HEK293 (cell line): ENCODE results near the gene ABT1.

ENCODE experiments used
- CTCF ChIA-PET: fragments of 350-600 bp; formaldehyde crosslinking; extraction: SDS; loops from one replicate; lab custom pipeline; 2021; ENCODE audit warnings: antibody characterized with exemption; lab: Yijun Ruan, JAX
- POLR2A ChIA-PET: fragments of 300-600 bp; formaldehyde crosslinking; extraction: SDS; loops from one replicate; lab custom pipeline; 2020; ENCODE audit warnings: antibody characterized with exemption, inconsistent platforms; lab: Yijun Ruan, JAX
- H3K27ac ChIP-seq: fragments of 200-500 bp; sonication (Bioruptor generic); 2 replicates; pipeline ENCODE4 v1.5.1; 2014; ENCODE audit warnings: low read depth, low read length, control low read depth, inconsistent platforms; ENCODE audit errors: extremely low read depth
- H3K36me3 ChIP-seq, 2 experiments: fragments of 200-500 bp in 1 of 2; sonication (Bioruptor generic) in 1 of 2; 1 replicate in 1 of 2; 2 replicates in 1 of 2; pipeline ENCODE4 v1.5.1; 2014 to 2017; ENCODE audit warnings: inconsistent platforms in 2 of 2, low read length in 2 of 2; ENCODE audit not compliant: control insufficient read depth in 2 of 2, insufficient read depth in 1 of 2
- H3K4me1 ChIP-seq: fragments of 200-500 bp; sonication (Bioruptor generic); 2 replicates; pipeline ENCODE4 v1.5.1; 2014; ENCODE audit warnings: mild to moderate bottlenecking, low read length, inconsistent platforms; ENCODE audit not compliant: control insufficient read depth, insufficient read depth
- H3K4me3 ChIP-seq: 2 replicates; pipeline ENCODE4 v1.5.1; 2011; ENCODE audit warnings: low read depth, mild to moderate bottlenecking, control low read depth, low read length, moderate library complexity
- H3K9me3 ChIP-seq: fragments of 200-500 bp; sonication (Bioruptor generic); 2 replicates; pipeline ENCODE4 v1.5.1; 2014; ENCODE audit warnings: low read depth, low read length, inconsistent platforms; ENCODE audit not compliant: control insufficient read depth, insufficient read depth
- BCL11A ChIP-seq: fragments of 450-650 bp; formaldehyde crosslinking; IDR thresholded peaks from 2 replicates; pipeline ENCODE4 v1.5.1; 2016; ENCODE audit warnings: low read depth, missing biosample characterization, missing genetic modification characterization
- GFI1B ChIP-seq: fragments of 450-650 bp; formaldehyde crosslinking; IDR thresholded peaks from 2 replicates; pipeline ENCODE4 v1.5.1; 2016; ENCODE audit warnings: missing biosample characterization, missing genetic modification characterization
- KLF1 ChIP-seq: fragments of 450-650 bp; formaldehyde crosslinking; IDR thresholded peaks from 2 replicates; pipeline ENCODE4 v1.5.1; 2016; ENCODE audit warnings: missing biosample characterization, missing genetic modification characterization
- KLF17 ChIP-seq: fragments of 450-650 bp; formaldehyde crosslinking; IDR thresholded peaks from 2 replicates; pipeline ENCODE4 v1.5.1; 2016; ENCODE audit warnings: missing biosample characterization, missing genetic modification characterization
- KLF8 ChIP-seq: fragments of 450-650 bp; formaldehyde crosslinking; IDR thresholded peaks from 2 replicates; pipeline ENCODE4 v1.5.1; 2016; ENCODE audit warnings: missing biosample characterization, missing genetic modification characterization
- OVOL3 ChIP-seq: fragments of 450-650 bp; formaldehyde crosslinking; IDR thresholded peaks from 2 replicates; pipeline ENCODE4 v1.5.1; 2016; ENCODE audit warnings: missing biosample characterization, missing genetic modification characterization
- REPIN1 ChIP-seq: fragments of 450-650 bp; formaldehyde crosslinking; IDR thresholded peaks from 2 replicates; pipeline ENCODE4 v1.5.1; 2017; ENCODE audit warnings: missing biosample characterization, missing genetic modification characterization, low read depth
- SCRT1 ChIP-seq: fragments of 450-650 bp; formaldehyde crosslinking; IDR thresholded peaks from 2 replicates; pipeline ENCODE4 v1.5.1; 2016; ENCODE audit warnings: missing biosample characterization, missing genetic modification characterization, borderline replicate concordance
- SP3 ChIP-seq: fragments of 450-650 bp; formaldehyde crosslinking; IDR thresholded peaks from 2 replicates; pipeline ENCODE4 v1.5.1; 2016; ENCODE audit warnings: missing biosample characterization, missing genetic modification characterization
- ZBTB17 ChIP-seq: fragments of 450-650 bp; formaldehyde crosslinking; IDR thresholded peaks from 2 replicates; pipeline ENCODE4 v1.5.1; 2016; ENCODE audit warnings: missing biosample characterization, missing genetic modification characterization
- ZBTB20 ChIP-seq: fragments of 450-650 bp; formaldehyde crosslinking; IDR thresholded peaks from 2 replicates; pipeline ENCODE4 v1.5.1; 2016; ENCODE audit warnings: missing biosample characterization, missing genetic modification characterization
- ZFP3 ChIP-seq: fragments of 450-650 bp; formaldehyde crosslinking; IDR thresholded peaks from 2 replicates; pipeline ENCODE4 v1.5.1; 2016; ENCODE audit warnings: low read depth, missing biosample characterization, missing genetic modification characterization
- ZFP37 ChIP-seq: fragments of 450-650 bp; formaldehyde crosslinking; IDR thresholded peaks from 2 replicates; pipeline ENCODE4 v1.5.1; 2016; ENCODE audit warnings: missing biosample characterization, missing genetic modification characterization
- ZNF10 ChIP-seq: fragments of 450-650 bp; formaldehyde crosslinking; IDR thresholded peaks from 2 replicates; pipeline ENCODE4 v1.5.1; 2017; ENCODE audit warnings: missing biosample characterization, missing genetic modification characterization
- ZNF302 ChIP-seq: fragments of 450-650 bp; formaldehyde crosslinking; IDR thresholded peaks from 2 replicates; pipeline ENCODE4 v1.5.1; 2016; ENCODE audit warnings: missing biosample characterization, missing genetic modification characterization, low read depth
- ZNF433 ChIP-seq: fragments of 450-650 bp; formaldehyde crosslinking; IDR thresholded peaks from 2 replicates; pipeline ENCODE4 v1.5.1; 2016; ENCODE audit warnings: missing biosample characterization, missing genetic modification characterization, low read depth
- ZNF449 ChIP-seq: fragments of 450-650 bp; formaldehyde crosslinking; IDR thresholded peaks from 2 replicates; pipeline ENCODE4 v1.5.1; 2017; ENCODE audit warnings: missing biosample characterization, mild to moderate bottlenecking, missing genetic modification characterization, moderate library complexity
- ZNF521 ChIP-seq: fragments of 450-650 bp; formaldehyde crosslinking; IDR thresholded peaks from 2 replicates; pipeline ENCODE4 v1.5.1; 2017; ENCODE audit warnings: missing biosample characterization, mild to moderate bottlenecking, missing genetic modification characterization
- ZNF530 ChIP-seq: fragments of 450-650 bp; formaldehyde crosslinking; IDR thresholded peaks from 2 replicates; pipeline ENCODE4 v1.5.1; 2016; ENCODE audit warnings: low read depth, missing biosample characterization, missing genetic modification characterization
- ZNF548 ChIP-seq: fragments of 450-650 bp; formaldehyde crosslinking; IDR thresholded peaks from 2 replicates; pipeline ENCODE4 v1.5.1; 2016; ENCODE audit warnings: missing biosample characterization, missing genetic modification characterization
- ZNF624 ChIP-seq: fragments of 450-650 bp; formaldehyde crosslinking; IDR thresholded peaks from 2 replicates; pipeline ENCODE4 v1.5.1; 2017; ENCODE audit warnings: missing biosample characterization, missing genetic modification characterization
- ZNF629 ChIP-seq: fragments of 450-650 bp; formaldehyde crosslinking; IDR thresholded peaks from 2 replicates; pipeline ENCODE4 v1.5.1; 2017; ENCODE audit warnings: missing biosample characterization, missing genetic modification characterization
- ZNF654 ChIP-seq: fragments of 450-650 bp; formaldehyde crosslinking; IDR thresholded peaks from 2 replicates; pipeline ENCODE4 v1.5.1; 2016; ENCODE audit warnings: low read depth, missing biosample characterization, missing genetic modification characterization
- TF ChIP-seq, protein P1 (sequence below): fragments of 450-650 bp; formaldehyde crosslinking; IDR thresholded peaks from 2 replicates; pipeline ENCODE4 v1.5.1; 2016; ENCODE audit warnings: missing biosample characterization, missing genetic modification characterization
- TF ChIP-seq, protein P2 (sequence below): fragments of 450-650 bp; formaldehyde crosslinking; conservative IDR thresholded peaks from 2 replicates; pipeline ENCODE4 v1.5.1; 2016; ENCODE audit warnings: low read depth, missing biosample characterization, missing genetic modification characterization

ABT1 gene

DNA sequence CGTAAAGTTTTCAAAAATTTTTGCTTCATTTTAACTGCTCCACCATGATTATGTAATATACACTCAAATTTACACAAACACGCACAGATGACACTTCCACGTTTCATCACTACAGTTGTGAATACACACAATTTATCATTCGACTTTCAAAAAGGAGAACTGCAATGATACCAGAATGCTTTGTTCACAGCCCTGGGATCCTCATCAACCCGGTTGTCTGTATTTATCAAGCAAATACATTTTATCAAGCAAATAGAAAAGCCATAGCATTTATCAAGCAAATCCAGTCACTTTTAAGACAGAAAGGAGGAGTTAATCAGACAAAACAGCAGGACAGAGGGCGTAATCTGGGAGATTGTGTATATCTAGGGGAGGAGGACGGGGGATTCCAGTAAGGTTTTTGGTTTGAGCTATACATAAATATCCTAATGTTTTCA is 20.3 kb upstream of the ABT1 start:
- Histone ChIP-seq H3K4me3 (peak overlapping the region; percentile 34), H3K4me1 (no peaks in the 10 kb centered on the region), H3K27ac (no peak overlapping the region), H3K9me3 (no peaks in the 10 kb centered on the region), H3K36me3 (no peaks in the 10 kb centered on the region)
- ChIA-PET POLR2A (interaction anchor here (1.1 to 2.1 kb wide), 4 partner anchors 19 to 452 kb away, joined by 3 to 21 read pairs (median 4); a partner anchor contains a TSS), CTCF (interaction anchor here (0.6 to 9.0 kb wide), 4 partner anchors 13 to 240 kb away, joined by 3 to 152 read pairs (median 4); partner anchors contain the start of gene ABT1)
- TF ChIP-seq ZBTB20 (tag by site-specific recombination) (peak; percentile 22; the same call in 1 of the 2 replicates), ZBTB17 (peak; percentile 71), ZFP37 (tag by site-specific recombination) (no peak)

DNA sequence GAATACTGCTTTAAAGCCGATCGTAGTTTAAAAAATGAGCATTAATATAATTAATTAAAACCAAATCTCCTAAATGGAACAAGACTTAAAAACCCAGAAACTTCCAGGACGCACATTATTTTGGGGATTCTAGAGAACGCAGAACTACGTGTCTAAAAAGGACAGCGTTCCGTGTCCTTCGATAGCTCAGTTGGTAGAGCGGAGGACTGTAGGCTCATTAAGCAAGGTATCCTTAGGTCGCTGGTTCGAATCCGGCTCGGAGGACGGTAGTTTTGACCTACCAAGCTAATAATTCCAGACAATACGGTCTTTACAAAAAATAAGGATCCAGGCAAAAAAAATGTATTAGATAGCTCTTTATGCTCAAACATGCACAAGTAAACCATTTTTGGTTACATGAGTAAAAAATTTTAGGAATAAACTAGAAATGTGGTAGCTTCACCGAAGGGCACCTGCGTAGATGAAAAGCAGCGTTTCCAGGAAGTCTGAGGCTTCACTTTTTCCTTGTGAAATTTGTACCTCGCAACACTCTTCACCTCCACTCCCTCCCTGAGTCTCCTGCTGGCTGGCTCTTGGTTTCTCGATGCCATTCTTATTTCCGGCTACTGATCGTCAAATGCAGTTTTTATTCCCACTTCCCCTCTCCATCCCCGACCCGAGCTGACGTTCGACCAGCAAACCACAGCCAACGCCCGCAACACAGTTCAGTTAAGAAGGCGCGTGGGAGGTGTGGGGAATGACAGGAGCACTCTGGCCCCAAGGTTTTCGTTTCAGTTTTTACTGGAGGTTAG is 19.6 kb upstream of the ABT1 start:
- no peaks in the 10 kb centered on the region for H3K36me3 ChIP-seq
- peak overlapping the region; percentile 34 for H3K4me3 ChIP-seq
- no peaks in the 10 kb centered on the region for H3K4me1 ChIP-seq
- H3K27ac ChIP-seq = peak overlapping the region; percentile 11; the same call in 1 of the 2 replicates
- ChIA-PET POLR2A (interaction anchor here (0.5 to 2.1 kb wide), 7 partner anchors 18 to 453 kb away, joined by 3 to 21 read pairs (median 4); a partner anchor contains a TSS), CTCF (interaction anchor here (0.6 to 9.0 kb wide), 3 partner anchors 12 to 241 kb away, joined by 3 to 152 read pairs (median 4); partner anchors contain the start of gene ABT1)
- H3K9me3 ChIP-seq = no peaks in the 10 kb centered on the region
- TF ChIP-seq KLF17 (tag by site-specific recombination) (peak; percentile 38; the same call in 1 of the 2 replicates), SCRT1 (tag by site-specific recombination) (no peak), ZBTB17 (peak; percentile 65; the same call in 1 of the 2 replicates), ZNF624 (tag by site-specific recombination) (no peak), SP3 (no peak), ZNF10 (tag by site-specific recombination) (no peak), REPIN1 (no peak), KLF8 (tag by site-specific recombination) (no peak), BCL11A (no peak), ZNF302 (tag by site-specific recombination) (no peak), ZNF449 (tag by site-specific recombination) (peak; percentile 28; the same call in 1 of the 2 replicates), ZNF629 (tag by site-specific recombination) (peak; percentile 70), ZFP3 (no peak), ZNF654 (tag by site-specific recombination) (peak; percentile 1; the same call in 1 of the 2 replicates), KLF1 (tag by site-specific recombination) (no peak), ZNF433 (tag by site-specific recombination) (no peak), ZNF530 (tag by site-specific recombination) (no peak), ZNF548 (no peak), OVOL3 (tag by site-specific recombination) (no peak), GFI1B (tag by site-specific recombination) (no peak), ZNF521 (tag by site-specific recombination) (no peak)
- TF ChIP-seq, protein P1, sequence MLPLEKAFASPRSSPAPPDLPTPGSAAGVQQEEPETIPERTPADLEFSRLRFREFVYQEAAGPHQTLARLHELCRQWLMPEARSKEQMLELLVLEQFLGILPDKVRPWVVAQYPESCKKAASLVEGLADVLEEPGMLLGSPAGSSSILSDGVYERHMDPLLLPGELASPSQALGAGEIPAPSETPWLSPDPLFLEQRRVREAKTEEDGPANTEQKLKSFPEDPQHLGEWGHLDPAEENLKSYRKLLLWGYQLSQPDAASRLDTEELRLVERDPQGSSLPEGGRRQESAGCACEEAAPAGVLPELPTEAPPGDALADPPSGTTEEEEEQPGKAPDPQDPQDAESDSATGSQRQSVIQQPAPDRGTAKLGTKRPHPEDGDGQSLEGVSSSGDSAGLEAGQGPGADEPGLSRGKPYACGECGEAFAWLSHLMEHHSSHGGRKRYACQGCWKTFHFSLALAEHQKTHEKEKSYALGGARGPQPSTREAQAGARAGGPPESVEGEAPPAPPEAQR = no peak
- TF ChIP-seq, protein P2, sequence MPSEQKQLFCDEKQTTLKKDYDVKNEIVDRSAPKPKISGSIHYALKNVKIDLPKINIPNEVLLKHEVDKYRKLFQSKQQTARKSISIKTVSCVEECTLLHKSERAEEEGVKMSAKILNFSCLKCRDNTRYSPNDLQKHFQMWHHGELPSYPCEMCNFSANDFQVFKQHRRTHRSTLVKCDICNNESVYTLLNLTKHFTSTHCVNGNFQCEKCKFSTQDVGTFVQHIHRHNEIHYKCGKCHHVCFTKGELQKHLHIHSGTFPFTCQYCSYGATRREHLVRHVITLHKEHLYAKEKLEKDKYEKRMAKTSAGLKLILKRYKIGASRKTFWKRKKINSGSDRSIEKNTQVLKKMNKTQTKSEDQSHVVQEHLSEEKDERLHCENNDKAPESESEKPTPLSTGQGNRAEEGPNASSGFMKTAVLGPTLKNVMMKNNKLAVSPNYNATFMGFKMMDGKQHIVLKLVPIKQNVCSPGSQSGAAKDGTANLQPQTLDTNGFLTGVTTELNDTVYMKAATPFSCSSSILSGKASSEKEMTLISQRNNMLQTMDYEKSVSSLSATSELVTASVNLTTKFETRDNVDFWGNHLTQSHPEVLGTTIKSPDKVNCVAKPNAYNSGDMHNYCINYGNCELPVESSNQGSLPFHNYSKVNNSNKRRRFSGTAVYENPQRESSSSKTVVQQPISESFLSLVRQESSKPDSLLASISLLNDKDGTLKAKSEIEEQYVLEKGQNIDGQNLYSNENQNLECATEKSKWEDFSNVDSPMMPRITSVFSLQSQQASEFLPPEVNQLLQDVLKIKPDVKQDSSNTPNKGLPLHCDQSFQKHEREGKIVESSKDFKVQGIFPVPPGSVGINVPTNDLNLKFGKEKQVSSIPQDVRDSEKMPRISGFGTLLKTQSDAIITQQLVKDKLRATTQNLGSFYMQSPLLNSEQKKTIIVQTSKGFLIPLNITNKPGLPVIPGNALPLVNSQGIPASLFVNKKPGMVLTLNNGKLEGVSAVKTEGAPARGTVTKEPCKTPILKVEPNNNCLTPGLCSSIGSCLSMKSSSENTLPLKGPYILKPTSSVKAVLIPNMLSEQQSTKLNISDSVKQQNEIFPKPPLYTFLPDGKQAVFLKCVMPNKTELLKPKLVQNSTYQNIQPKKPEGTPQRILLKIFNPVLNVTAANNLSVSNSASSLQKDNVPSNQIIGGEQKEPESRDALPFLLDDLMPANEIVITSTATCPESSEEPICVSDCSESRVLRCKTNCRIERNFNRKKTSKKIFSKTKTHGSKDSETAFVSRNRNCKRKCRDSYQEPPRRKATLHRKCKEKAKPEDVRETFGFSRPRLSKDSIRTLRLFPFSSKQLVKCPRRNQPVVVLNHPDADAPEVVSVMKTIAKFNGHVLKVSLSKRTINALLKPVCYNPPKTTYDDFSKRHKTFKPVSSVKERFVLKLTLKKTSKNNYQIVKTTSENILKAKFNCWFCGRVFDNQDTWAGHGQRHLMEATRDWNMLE (tag by site-specific recombination) = no peak
